Loucy (cell line): Measurements from ENCODE around the gene TESK1.

Experiments
- EZH2phosphoT487 ChIP-seq: fragments of 200-600 bp; IDR thresholded peaks from 2 replicates; pipeline ENCODE4 v1.6.1; 2018; ENCODE audit warnings: antibody characterized with exemption, mild to moderate bottlenecking, moderate library complexity, borderline replicate concordance
- TF ChIP-seq, protein P1 (sequence below): fragments of 200-600 bp; sonication (generic); conservative IDR thresholded peaks from 2 replicates; pipeline ENCODE4 v1.5.1; 2014; ENCODE audit warnings: mild to moderate bottlenecking, antibody characterized with exemption, low read length

- TF ChIP-seq, protein P1, sequence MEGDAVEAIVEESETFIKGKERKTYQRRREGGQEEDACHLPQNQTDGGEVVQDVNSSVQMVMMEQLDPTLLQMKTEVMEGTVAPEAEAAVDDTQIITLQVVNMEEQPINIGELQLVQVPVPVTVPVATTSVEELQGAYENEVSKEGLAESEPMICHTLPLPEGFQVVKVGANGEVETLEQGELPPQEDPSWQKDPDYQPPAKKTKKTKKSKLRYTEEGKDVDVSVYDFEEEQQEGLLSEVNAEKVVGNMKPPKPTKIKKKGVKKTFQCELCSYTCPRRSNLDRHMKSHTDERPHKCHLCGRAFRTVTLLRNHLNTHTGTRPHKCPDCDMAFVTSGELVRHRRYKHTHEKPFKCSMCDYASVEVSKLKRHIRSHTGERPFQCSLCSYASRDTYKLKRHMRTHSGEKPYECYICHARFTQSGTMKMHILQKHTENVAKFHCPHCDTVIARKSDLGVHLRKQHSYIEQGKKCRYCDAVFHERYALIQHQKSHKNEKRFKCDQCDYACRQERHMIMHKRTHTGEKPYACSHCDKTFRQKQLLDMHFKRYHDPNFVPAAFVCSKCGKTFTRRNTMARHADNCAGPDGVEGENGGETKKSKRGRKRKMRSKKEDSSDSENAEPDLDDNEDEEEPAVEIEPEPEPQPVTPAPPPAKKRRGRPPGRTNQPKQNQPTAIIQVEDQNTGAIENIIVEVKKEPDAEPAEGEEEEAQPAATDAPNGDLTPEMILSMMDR, result no peak
- TF ChIP-seq EZH2phosphoT487, result no peak
These were observed 1.7 kb downstream of the TESK1 start for GRCh38 chr9:35606726-35607125.
